ENCODE results near the gene NLRC5. TPM values are rescaled to one million over a fixed set of nuclear protein-coding genes. Genes with fewer than 3 reads are reported as not detected.
"Not testable (repeated sequence)": the region's sequence is repeated elsewhere in the genome, so short reads cannot be mapped to it uniquely, and the experiment has no call there.

The NLRC5 gene
- total RNA-seq, 1 donor from 2014 or later: 114 TPM

- peaks cover 63% of the 10 kb centered on the region for H3K4me1 ChIP-seq
- no peaks in the 10 kb centered on the region for H3K36me3 ChIP-seq
- H3K27me3 ChIP-seq: no peaks in the 10 kb centered on the region
- TF ChIP-seq, protein P1, sequence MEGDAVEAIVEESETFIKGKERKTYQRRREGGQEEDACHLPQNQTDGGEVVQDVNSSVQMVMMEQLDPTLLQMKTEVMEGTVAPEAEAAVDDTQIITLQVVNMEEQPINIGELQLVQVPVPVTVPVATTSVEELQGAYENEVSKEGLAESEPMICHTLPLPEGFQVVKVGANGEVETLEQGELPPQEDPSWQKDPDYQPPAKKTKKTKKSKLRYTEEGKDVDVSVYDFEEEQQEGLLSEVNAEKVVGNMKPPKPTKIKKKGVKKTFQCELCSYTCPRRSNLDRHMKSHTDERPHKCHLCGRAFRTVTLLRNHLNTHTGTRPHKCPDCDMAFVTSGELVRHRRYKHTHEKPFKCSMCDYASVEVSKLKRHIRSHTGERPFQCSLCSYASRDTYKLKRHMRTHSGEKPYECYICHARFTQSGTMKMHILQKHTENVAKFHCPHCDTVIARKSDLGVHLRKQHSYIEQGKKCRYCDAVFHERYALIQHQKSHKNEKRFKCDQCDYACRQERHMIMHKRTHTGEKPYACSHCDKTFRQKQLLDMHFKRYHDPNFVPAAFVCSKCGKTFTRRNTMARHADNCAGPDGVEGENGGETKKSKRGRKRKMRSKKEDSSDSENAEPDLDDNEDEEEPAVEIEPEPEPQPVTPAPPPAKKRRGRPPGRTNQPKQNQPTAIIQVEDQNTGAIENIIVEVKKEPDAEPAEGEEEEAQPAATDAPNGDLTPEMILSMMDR (IDR thresholded peaks at IDR 0.05): no peak
- no peak for TF ChIP-seq POLR2A (IDR thresholded peaks at IDR 0.05)
- no peak for TF ChIP-seq POLR2AphosphoS5 (IDR thresholded peaks at IDR 0.05; ENCODE audit: insufficient read depth in 1 of 2, low read depth in 1 of 2)
- peak overlapping the region; percentile 93 for H3K27ac ChIP-seq
- no peaks in the 10 kb centered on the region for H3K9me3 ChIP-seq
- no peak for DNase-seq (ENCODE audit: extremely low spot score in 2 of 2)
- H3K4me3 ChIP-seq: peak overlapping the region; percentile 51 to 80
- intact Hi-C loops (cut with DNase I): no loop called here
Measured at GRCh38 chr16:56990407-56991286, 1.3 kb downstream of the NLRC5 start.

- peaks cover 56% of the 10 kb centered on the region for H3K4me1 ChIP-seq
- H3K4me3 ChIP-seq; H3K9me3 ChIP-seq; H3K36me3 ChIP-seq; DNase-seq (ENCODE audit: extremely low spot score in 2 of 2); intact Hi-C loops (cut with DNase I); H3K27me3 ChIP-seq: not testable (repeated sequence)
- peak overlapping the region; percentile 93 for H3K27ac ChIP-seq
Measured at GRCh38 chr16:56992431-56992830, 3.1 kb downstream of the NLRC5 start.

- Histone ChIP-seq H3K36me3 (no peaks in the 10 kb centered on the region), H3K4me1 (peaks cover 58% of the 10 kb centered on the region), H3K9me3 (no peaks in the 10 kb centered on the region), H3K27me3 (no peaks in the 10 kb centered on the region), H3K4me3 (no peak overlapping the region), H3K27ac (no peak overlapping the region)
- TF ChIP-seq POLR2AphosphoS5 (IDR thresholded peaks at IDR 0.05; ENCODE audit: insufficient read depth in 1 of 2, low read depth in 1 of 2): no peak
- no peak for TF ChIP-seq POLR2A (IDR thresholded peaks at IDR 0.05)
- TF ChIP-seq, protein P1 (IDR thresholded peaks at IDR 0.05): no peak
- no peak for DNase-seq (ENCODE audit: extremely low spot score in 2 of 2)
- intact Hi-C loops (cut with DNase I): no loop called here
Measured at GRCh38 chr16:56993204-56993603, 3.8 kb downstream of the NLRC5 start.

DNA sequence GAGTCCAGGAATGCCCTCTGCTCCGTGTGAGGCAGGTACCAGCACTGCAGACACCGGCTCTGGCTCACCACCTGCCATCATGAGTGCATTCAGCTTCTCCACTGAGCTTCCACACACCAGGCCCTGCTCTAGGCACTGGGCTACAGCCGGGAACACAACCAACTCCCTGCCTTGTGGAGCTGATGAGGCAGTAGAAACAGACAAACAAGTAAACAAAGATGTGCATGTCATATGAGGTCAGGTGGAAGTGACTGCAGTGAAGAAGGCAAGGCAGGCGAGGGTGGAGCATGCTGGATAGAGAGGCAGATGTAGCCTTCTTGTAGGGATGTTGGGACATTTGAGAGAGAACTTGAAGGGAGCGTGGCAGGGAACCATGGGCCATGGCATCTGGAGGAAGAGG, 5.0 kb downstream of the NLRC5 start:
- H3K4me1 ChIP-seq: peaks cover 60% of the 10 kb centered on the region
- H3K36me3 ChIP-seq: no peaks in the 10 kb centered on the region
- intact Hi-C loops (cut with DNase I): no loop called here
- no peak for TF ChIP-seq POLR2AphosphoS5 (IDR thresholded peaks at IDR 0.05; ENCODE audit: insufficient read depth in 1 of 2, low read depth in 1 of 2)
- no peak for TF ChIP-seq POLR2A (IDR thresholded peaks at IDR 0.05)
- H3K9me3 ChIP-seq: no peaks in the 10 kb centered on the region
- DNase-seq (ENCODE audit: extremely low spot score in 2 of 2): no peak
- no peak overlapping the region for H3K27ac ChIP-seq
- no peak overlapping the region for H3K4me3 ChIP-seq
- H3K27me3 ChIP-seq: no peaks in the 10 kb centered on the region

- no peak overlapping the region for H3K27ac ChIP-seq
- no peak for DNase-seq (ENCODE audit: extremely low spot score in 2 of 2)
Measured at GRCh38 chr16:56995136-56995805, 5.9 kb downstream of the NLRC5 start.

More at GRCh38 chr16:56995136-56995805, 5.9 kb downstream of the NLRC5 start:
- peaks cover 63% of the 10 kb centered on the region for H3K4me1 ChIP-seq
- H3K9me3 ChIP-seq: no peaks in the 10 kb centered on the region
- H3K4me3 ChIP-seq: no peak overlapping the region
- H3K27me3 ChIP-seq: no peaks in the 10 kb centered on the region
- no peaks in the 10 kb centered on the region for H3K36me3 ChIP-seq
- TF ChIP-seq POLR2A (IDR thresholded peaks at IDR 0.05) (no peak), POLR2AphosphoS5 (IDR thresholded peaks at IDR 0.05; ENCODE audit: insufficient read depth in 1 of 2, low read depth in 1 of 2) (no peak)
- TF ChIP-seq, protein P1 (IDR thresholded peaks at IDR 0.05): no peak
- intact Hi-C loops (cut with DNase I): no loop called here

All from vagina (tissue), 2 donors.